Activated T-helper 1 cell treated with anti-CD3 and anti-CD28 coated beads, Interleukin-12 subunit alpha, Interleukin-12 subunit beta, Interleukin-2, Interleukin-4 antibody, amounts not matched to agents 30 ng/mL and 10 ng/mL and 1 ng/mL, durations not matched to agents 14 hours and 24 hours and 36 hours (primary cell): ENCODE measurements around the gene CAMTA2. TPM values are rescaled to one million over a fixed set of nuclear protein-coding genes. Genes with fewer than 3 reads are reported as not detected.
"Not testable (repeated sequence)": the region's sequence is repeated elsewhere in the genome, so short reads cannot be mapped to it uniquely, and the experiment has no call there.

ENCODE experiments used
- DNase-seq: peaks from one replicate; pipeline ENCODE4 v3.0.0; 2021; ENCODE audit warnings: low spot score
- H3K27ac Mint-ChIP-seq: one replicate; pipeline ENCODE4 v1.8.0; 2021; ENCODE audit warnings: mild to moderate bottlenecking, mixed read lengths
- H3K27me3 Mint-ChIP-seq: one replicate; pipeline ENCODE4 v1.8.0; 2022; ENCODE audit warnings: mild to moderate bottlenecking, moderate library complexity, mixed read lengths; ENCODE audit not compliant: insufficient read depth
- H3K36me3 Mint-ChIP-seq: one replicate; pipeline ENCODE4 v1.8.0; 2021; ENCODE audit warnings: low read depth, mixed read lengths
- H3K4me1 Mint-ChIP-seq: one replicate; pipeline ENCODE4 v1.8.0; 2021; ENCODE audit warnings: low read depth, mixed read lengths
- H3K4me3 Mint-ChIP-seq: one replicate; pipeline ENCODE4 v1.8.0; 2021; ENCODE audit warnings: mild to moderate bottlenecking, moderate library complexity, mixed read lengths
- H3K9me3 Mint-ChIP-seq: one replicate; pipeline ENCODE4 v1.8.0; 2021; ENCODE audit warnings: mixed read lengths
- intact Hi-C: fragments of 100-400 bp; cut with micrococcal nuclease; formaldehyde crosslinking; loops from one replicate; pipeline ENCODE4 v1.15.1; 2024
- total RNA-seq: library from RNA; stranded (reverse); gene quantifications from 2 replicates; pipeline ENCODE4 v1.2.3, GENCODE V29; 2022

Gene CAMTA2, protein sequence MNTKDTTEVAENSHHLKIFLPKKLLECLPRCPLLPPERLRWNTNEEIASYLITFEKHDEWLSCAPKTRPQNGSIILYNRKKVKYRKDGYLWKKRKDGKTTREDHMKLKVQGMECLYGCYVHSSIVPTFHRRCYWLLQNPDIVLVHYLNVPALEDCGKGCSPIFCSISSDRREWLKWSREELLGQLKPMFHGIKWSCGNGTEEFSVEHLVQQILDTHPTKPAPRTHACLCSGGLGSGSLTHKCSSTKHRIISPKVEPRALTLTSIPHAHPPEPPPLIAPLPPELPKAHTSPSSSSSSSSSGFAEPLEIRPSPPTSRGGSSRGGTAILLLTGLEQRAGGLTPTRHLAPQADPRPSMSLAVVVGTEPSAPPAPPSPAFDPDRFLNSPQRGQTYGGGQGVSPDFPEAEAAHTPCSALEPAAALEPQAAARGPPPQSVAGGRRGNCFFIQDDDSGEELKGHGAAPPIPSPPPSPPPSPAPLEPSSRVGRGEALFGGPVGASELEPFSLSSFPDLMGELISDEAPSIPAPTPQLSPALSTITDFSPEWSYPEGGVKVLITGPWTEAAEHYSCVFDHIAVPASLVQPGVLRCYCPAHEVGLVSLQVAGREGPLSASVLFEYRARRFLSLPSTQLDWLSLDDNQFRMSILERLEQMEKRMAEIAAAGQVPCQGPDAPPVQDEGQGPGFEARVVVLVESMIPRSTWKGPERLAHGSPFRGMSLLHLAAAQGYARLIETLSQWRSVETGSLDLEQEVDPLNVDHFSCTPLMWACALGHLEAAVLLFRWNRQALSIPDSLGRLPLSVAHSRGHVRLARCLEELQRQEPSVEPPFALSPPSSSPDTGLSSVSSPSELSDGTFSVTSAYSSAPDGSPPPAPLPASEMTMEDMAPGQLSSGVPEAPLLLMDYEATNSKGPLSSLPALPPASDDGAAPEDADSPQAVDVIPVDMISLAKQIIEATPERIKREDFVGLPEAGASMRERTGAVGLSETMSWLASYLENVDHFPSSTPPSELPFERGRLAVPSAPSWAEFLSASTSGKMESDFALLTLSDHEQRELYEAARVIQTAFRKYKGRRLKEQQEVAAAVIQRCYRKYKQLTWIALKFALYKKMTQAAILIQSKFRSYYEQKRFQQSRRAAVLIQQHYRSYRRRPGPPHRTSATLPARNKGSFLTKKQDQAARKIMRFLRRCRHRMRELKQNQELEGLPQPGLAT
- total RNA-seq: 98.5 and 103 TPM in 2 replicates

DNA sequence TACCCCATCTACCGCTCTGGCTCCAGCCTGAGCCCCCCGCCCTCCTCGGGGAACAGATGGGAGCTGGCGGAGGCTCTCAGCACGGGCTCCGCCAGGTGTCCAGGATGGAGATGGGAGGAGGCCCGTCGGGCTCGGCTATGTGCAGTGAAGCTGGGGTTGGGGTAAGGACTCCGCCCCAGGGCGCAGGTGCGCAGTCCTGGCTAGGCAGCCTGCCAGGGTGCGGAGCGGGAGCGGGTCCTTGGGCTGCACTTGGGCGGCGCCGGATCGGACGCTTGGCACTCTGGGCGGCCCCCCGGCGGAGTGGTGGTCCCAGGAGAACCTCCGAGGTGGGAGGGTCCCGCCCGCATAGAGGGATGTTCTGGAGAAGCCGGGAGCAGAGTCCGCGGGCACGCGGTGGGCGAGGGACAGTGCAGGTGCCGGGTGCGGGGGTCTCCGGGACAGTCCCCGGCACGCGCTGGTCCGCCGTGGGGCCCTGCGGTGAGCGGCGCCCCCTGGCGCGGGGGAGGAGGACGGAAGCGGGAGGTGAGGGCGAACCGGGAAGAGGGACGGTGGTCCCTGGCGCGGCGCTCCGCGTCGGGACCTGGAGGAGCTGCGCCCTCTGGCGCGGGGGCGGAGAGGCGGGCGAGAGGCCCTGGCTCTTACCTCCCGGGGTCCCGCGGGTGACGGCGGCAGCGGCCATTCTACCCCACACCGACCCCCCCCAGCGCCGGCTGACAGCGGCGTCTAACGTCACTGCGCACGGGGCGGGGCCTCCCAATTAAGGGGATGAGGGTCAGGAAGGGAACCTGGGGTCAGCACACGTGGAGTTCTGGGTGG, at the start of gene CAMTA2:
Gene CAMTA2 (minus strand): TSS at position 725 of the 816 bp plus-strand sequence. CDS start 1,453 bp downstream, outside the sequence.
- H3K4me3 Mint-ChIP-seq: peak within 1 kb of the TSS; percentile 95
- no peaks in the 10 kb centered on the region for H3K9me3 Mint-ChIP-seq
- H3K27ac Mint-ChIP-seq: peak within 1 kb of the TSS; percentile 89
- DNase-seq: peak; percentile 82
- H3K36me3 Mint-ChIP-seq: peaks cover 39% of the 10 kb centered on the region
- peaks cover 39% of the 10 kb centered on the region for H3K4me1 Mint-ChIP-seq
- H3K27me3 Mint-ChIP-seq: no peaks in the 10 kb centered on the region
- intact Hi-C loops: loop anchor here (1.0 to 2.0 kb wide), 4 partner anchors 10 to 44 kb away; partner anchors contain the start of genes INCA1, KIF1C and SPAG7

DNA sequence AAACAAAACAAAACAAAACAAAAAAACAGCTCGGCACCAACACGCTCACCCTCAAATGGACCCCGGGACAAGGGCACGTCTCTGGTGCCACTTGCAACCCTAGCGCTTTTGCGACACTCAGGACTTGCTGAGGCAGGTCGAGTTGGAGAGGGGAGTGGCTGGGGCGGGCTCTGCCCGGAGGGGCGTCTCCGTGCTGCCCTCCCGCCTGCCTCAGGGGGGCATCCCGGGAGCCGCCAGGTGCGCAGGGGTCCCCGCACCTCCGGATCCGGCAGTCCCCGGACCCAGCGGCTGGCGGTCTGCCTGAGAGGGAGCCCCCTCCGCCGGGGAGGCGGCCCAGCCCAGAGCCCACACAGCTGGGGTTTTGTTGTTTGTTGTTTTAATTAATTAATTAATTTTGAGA, 47.8 kb upstream of the CAMTA2 start, which contains the start of gene SLC52A1:
Gene SLC52A1 (minus strand): TSS at position 112 of the 400 bp plus-strand sequence. CDS start 820 bp downstream, outside the sequence.
- Mint-ChIP-seq H3K27ac (peak within 1 kb of the TSS; percentile 9), H3K9me3 (no peaks in the 10 kb centered on the region), H3K36me3 (peaks cover 5% of the 10 kb centered on the region), H3K4me3 (no peak within 1 kb of the TSS), H3K4me1 (peaks cover 15% of the 10 kb centered on the region), H3K27me3 (peaks cover 7% of the 10 kb centered on the region)
- intact Hi-C loops: loop anchor here (10.0 kb wide), 1 partner anchor 79 kb away; the partner anchor contains the start of genes USP6 and ZNF232
- DNase-seq: no peak

DNA sequence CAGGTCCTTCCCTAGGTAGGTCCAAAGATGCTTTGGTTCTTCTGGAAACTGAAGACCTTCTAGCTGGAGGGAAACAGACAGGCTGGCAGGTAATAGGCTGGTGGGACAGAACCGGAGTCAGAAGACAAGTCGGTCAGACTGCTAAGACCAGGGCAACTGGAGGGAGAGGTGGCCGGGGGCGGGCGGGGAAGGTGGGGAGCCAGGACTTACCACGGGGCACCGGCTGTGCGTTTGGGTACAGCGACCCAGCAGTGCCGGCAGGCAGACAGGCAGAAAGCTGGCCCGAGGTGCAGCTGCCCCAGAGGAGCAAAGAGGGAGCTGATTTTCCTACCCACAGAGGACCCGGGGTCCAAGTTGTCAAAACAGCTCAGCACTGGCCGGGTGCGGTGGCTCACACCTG, 47.2 kb upstream of the CAMTA2 start:
- no peaks in the 10 kb centered on the region for H3K9me3 Mint-ChIP-seq
- H3K4me1 Mint-ChIP-seq: peaks cover 19% of the 10 kb centered on the region
- peaks cover 3% of the 10 kb centered on the region for H3K36me3 Mint-ChIP-seq
- intact Hi-C loops: loop anchor here (5.0 to 10.0 kb wide), 2 partner anchors 43 to 80 kb away; partner anchors contain the start of genes USP6, ZFP3 and ZNF232
- peak overlapping the region; percentile 9 for H3K27ac Mint-ChIP-seq
- H3K27me3 Mint-ChIP-seq: peaks cover 7% of the 10 kb centered on the region
- no peak overlapping the region for H3K4me3 Mint-ChIP-seq
- no peak for DNase-seq

DNA sequence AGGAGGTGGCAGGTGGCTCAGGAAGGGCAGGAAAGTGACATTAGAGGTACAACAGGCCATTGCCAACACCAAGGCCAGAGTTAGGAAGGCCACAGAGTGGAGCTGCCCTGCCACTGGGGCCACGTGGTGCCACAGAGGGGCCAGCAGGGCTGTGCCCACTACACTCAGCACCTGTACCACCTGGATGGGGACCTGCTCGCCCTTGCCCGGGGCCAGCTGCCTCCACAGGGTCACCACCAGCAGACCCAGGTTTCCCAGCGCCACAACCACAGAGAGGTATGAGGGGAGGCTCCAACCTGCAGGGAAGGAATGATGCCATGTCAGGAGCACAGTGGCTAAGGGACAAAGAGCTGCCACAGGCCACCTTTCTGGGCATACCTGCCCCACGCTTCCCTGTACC, 46.6 kb upstream of the CAMTA2 start:
- intact Hi-C loops: loop anchor here (5.0 to 10.0 kb wide), 2 partner anchors 43 to 81 kb away; partner anchors contain the start of genes USP6, ZFP3 and ZNF232
- Mint-ChIP-seq H3K4me1 (peaks cover 19% of the 10 kb centered on the region), H3K36me3 (peaks cover 2% of the 10 kb centered on the region), H3K4me3 (no peak overlapping the region), H3K9me3 (no peaks in the 10 kb centered on the region), H3K27me3 (peaks cover 7% of the 10 kb centered on the region), H3K27ac (no peak overlapping the region)
- DNase-seq: no peak

DNA sequence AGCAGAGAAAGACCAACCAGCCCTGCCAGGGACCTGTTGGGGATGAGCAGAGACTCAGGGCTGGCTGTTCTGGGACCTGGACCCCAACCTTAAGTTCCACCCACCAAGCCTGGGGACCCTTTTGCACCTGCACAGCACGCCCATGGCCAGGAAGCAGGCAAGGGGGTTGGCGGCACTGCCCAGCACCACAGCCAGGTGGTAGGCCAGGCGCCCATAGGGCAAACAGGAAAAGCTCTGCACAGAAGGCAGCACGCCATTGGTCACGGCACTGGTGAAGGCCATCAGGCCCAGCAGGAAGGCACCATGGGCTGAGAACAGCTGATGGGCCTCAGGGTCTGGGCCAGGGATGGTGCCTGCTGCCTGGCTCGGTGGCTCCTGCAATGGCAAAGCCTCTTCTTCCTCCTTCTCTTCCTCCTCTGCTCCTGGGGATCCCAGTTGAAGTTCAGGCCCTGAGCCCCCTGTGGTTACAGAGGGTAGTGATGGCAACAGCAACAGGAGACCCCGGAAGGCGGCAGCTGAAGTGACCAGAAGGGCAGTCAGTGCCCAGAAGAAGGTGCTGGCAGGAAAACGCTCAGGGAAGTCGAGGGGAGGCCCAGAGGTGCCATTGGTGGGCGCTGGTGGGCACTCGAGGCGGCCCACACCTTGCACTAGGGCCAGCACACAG, 46.0 kb upstream of the CAMTA2 start:
- Mint-ChIP-seq H3K4me3 (no peak overlapping the region), H3K4me1 (peaks cover 19% of the 10 kb centered on the region), H3K36me3 (peaks cover 2% of the 10 kb centered on the region), H3K27ac (no peak overlapping the region), H3K9me3 (no peaks in the 10 kb centered on the region), H3K27me3 (peaks cover 7% of the 10 kb centered on the region)
- intact Hi-C loops: loop anchor here (5.0 to 10.0 kb wide), 2 partner anchors 44 to 81 kb away; partner anchors contain the start of genes USP6, ZFP3 and ZNF232
- DNase-seq: no peak

DNA sequence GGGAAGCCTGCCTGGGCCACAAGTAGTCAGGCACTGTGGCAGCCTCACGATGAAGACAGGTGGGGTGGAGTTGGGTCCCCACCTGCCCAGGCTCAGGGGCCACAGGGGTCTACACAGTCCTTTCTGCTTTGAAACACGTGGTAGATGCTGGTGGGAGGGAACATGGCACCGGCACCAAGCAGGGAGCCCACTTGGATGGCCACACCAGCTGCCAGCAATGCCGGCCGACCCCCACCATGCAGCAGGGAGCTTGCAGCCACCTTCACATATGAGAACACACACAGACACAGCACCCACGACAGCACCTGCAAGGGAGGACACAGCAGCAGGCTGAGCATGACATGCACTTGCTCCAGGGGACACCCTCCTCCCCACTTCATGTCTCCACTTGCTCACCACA, 45.4 kb upstream of the CAMTA2 start:
- no peak for DNase-seq
- H3K4me1 Mint-ChIP-seq: peaks cover 19% of the 10 kb centered on the region
- peaks cover 4% of the 10 kb centered on the region for H3K36me3 Mint-ChIP-seq
- no peak overlapping the region for H3K27ac Mint-ChIP-seq
- peaks cover 7% of the 10 kb centered on the region for H3K27me3 Mint-ChIP-seq
- intact Hi-C loops: loop anchor here (5.0 to 10.0 kb wide), 2 partner anchors 44 to 82 kb away; partner anchors contain the start of genes USP6, ZFP3 and ZNF232
- no peaks in the 10 kb centered on the region for H3K9me3 Mint-ChIP-seq
- no peak overlapping the region for H3K4me3 Mint-ChIP-seq

DNA sequence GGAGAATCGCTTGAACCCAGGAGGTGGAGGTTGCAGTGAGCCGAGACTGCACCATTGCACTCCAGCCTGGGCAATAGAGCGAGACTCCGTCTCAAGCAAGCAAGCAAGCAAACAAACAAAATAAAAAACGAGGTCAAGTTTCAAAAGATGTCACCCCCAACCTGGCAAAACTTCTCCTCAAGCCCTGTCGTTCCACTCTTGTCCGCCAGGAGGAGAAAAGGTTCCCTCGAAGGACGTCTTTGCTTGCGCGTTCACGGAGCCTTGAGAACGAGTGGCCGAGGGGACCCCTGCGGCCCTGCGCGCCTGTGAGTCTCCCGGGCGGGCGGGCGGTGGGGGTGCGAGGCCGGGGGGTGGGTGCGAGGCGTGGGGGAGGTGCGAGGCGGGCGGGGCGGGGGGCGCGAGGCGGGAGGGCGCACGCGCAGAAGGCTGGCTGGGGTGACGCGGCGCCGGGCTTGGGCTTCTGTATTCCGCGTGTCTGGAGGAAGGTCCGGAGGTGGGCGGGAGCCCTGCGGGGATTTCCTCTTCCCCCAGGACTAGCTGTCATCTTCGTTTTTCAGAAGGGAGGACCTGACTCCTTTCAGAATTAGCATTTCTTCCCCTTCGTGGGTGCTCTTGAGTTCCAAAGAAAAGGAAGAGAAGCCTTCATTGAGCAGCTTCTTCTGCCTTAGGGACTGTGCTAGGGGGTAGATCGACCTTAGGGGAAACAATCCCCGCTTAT, 44.0 kb upstream of the CAMTA2 start:
- Mint-ChIP-seq H3K27me3 (peaks cover 7% of the 10 kb centered on the region), H3K36me3 (peaks cover 5% of the 10 kb centered on the region), H3K9me3 (no peaks in the 10 kb centered on the region), H3K27ac (peak overlapping the region; percentile 95), H3K4me3 (peak overlapping the region; percentile 86), H3K4me1 (peaks cover 19% of the 10 kb centered on the region)
- DNase-seq: peak; percentile 73
- intact Hi-C loops: loop anchor here (1.0 to 10.0 kb wide), 10 partner anchors 11 to 122 kb away; partner anchors contain the start of genes CAMTA2, INCA1, KIF1C and RNF167

DNA sequence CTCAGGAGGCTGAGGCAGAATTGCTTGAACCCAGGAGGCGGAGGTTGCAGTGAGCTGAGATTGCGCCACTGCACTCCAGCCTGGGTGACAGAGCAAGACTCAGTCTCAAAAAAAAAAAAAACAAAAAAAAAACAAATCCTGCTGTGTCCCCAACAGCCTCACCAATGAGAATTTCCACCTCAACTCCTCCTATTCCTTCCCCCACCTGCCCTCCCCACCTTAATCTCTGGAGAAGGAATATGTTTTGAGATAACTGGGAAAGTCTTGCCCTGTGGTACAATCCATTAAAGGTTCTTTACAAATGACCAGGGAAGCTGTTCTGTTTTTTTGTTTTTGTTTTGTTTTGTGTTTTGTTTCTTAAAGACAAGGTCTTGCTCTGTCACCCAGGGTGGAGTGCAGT, 42.7 kb upstream of the CAMTA2 start:
- intact Hi-C loops: loop anchor here (2.0 to 10.0 kb wide), 4 partner anchors 17 to 85 kb away; partner anchors contain the start of genes CAMTA2, USP6, ZFP3 and ZNF232
- Mint-ChIP-seq H3K27ac (peak overlapping the region; percentile 95), H3K4me1 (peaks cover 19% of the 10 kb centered on the region), H3K4me3 (peak overlapping the region; percentile 86)
- H3K27me3 Mint-ChIP-seq, DNase-seq, H3K36me3 Mint-ChIP-seq, H3K9me3 Mint-ChIP-seq: not testable (repeated sequence)

DNA sequence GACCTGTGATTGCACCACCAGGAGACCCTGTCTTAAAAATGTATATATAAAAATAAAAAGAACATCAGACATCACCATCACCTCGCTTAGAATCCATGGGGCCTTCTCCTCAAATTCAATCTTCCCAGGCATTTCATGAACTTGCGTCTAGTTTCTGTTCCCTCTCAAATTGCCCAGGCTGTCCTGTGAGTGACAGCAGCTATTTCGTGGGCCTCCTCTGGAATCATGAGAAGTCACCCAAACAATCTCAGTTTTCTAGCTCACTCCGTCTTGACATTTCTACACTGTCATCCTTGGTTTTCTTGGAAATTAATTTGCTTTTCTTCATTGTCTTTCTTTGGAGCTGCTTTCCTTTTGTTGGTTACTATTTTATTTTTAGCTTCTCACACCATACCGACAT, 40.4 kb upstream of the CAMTA2 start:
- intact Hi-C loops: no loop called here
- H3K36me3 Mint-ChIP-seq: peaks cover 19% of the 10 kb centered on the region

DNA sequence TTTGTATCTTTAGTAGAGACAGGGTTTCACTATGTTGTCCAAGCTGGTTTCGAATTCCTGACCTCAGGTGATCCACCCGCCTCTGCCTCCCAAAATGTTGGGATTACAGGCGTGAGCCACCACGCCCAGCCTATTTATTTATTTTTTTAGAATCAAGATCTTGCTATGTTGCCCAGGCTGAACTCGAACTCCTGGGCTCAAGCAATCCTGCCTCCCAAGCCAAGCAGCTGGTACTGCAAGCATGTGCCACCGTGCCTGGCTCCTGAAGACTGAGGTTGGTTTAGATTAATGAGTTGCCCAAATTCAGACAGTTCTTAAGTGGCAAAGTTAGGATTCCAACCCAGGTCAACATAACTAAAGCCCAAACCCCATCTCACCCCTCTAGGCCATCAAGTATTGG, 39.8 kb upstream of the CAMTA2 start:
- H3K9me3 Mint-ChIP-seq: no peaks in the 10 kb centered on the region
- DNase-seq: no peak
- H3K4me1 Mint-ChIP-seq: peaks cover 26% of the 10 kb centered on the region
- no peaks in the 10 kb centered on the region for H3K27me3 Mint-ChIP-seq
- H3K4me3 Mint-ChIP-seq: no peak overlapping the region
- H3K27ac Mint-ChIP-seq: no peak overlapping the region
- H3K36me3 Mint-ChIP-seq: peaks cover 23% of the 10 kb centered on the region
- intact Hi-C loops: no loop called here

More for the DNA sequence above, 40.4 kb upstream of the CAMTA2 start:
- Mint-ChIP-seq H3K27me3 (no peaks in the 10 kb centered on the region), H3K9me3 (no peaks in the 10 kb centered on the region), H3K4me1 (peaks cover 26% of the 10 kb centered on the region), H3K27ac (no peak overlapping the region), H3K4me3 (no peak overlapping the region)
- no peak for DNase-seq
